Measurements from ENCODE around the gene PIK3C2G. TPM values are rescaled to one million over a fixed set of nuclear protein-coding genes. Genes with fewer than 3 reads are reported as not detected.

The PIK3C2G gene
- total RNA-seq, 1 donor from 2014 or later = not detected

- DNase-seq (ENCODE audit: missing footprints) (no peak), ATAC-seq (no peak)
- intact Hi-C loops (cut with DNase I) = no loop called here
Observed at GRCh38 chr12:18264581-18265075, 3.3 kb downstream of the PIK3C2G start.

GRCh38 chr12:18267427-18268099 lies 6.2 kb downstream of the PIK3C2G start:
- no peak for DNase-seq (ENCODE audit: missing footprints)
- intact Hi-C loops (cut with DNase I) = no loop called here
- ATAC-seq = no peak

- no peak for DNase-seq (ENCODE audit: missing footprints)
- intact Hi-C loops (cut with DNase I) = no loop called here
- ATAC-seq = no peak
Observed at GRCh38 chr12:18270958-18271460, 9.7 kb downstream of the PIK3C2G start.

DNA sequence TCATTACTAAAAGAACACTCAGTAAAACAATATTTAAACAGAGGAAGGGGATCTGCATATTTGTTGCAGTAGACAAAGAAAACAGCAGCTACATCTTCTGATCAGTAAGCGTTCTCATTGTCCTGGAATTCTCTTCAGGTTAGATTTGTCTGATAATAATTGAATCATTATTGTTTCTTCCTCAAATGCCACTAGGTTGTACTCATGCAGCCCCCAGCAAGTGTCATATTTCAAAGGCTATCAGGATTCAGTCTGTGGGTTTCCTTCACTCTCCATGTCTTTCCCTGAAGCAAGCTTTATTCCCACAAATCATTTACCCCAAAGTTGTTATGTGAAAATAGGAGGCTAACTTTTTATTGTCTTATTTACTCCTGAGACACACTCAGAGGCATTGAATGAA lies 14.7 kb downstream of the PIK3C2G start:
- no peak for ATAC-seq
- intact Hi-C loops (cut with DNase I) = no loop called here
- no peak for DNase-seq (ENCODE audit: missing footprints)

GRCh38 chr12:18277196-18277595 lies 15.9 kb downstream of the PIK3C2G start:
- intact Hi-C loops (cut with DNase I) = no loop called here
- ATAC-seq = no peak
- no peak for DNase-seq (ENCODE audit: missing footprints)

- no peak for DNase-seq (ENCODE audit: missing footprints)
- intact Hi-C loops (cut with DNase I) = no loop called here
- no peak for ATAC-seq
Observed at GRCh38 chr12:18280728-18281127, 19.4 kb downstream of the PIK3C2G start.

GRCh38 chr12:18281941-18282340 lies 20.6 kb downstream of the PIK3C2G start:
- DNase-seq (ENCODE audit: missing footprints) (no peak), ATAC-seq (no peak)
- intact Hi-C loops (cut with DNase I) = no loop called here

- peak; percentile 62 for ATAC-seq
- no peak for DNase-seq (ENCODE audit: missing footprints)
- intact Hi-C loops (cut with DNase I) = no loop called here
Observed at GRCh38 chr12:18283831-18284230, 22.5 kb downstream of the PIK3C2G start.

- ATAC-seq (no peak), DNase-seq (ENCODE audit: missing footprints) (no peak)
- intact Hi-C loops (cut with DNase I) = no loop called here
Observed at GRCh38 chr12:18284386-18284785, 23.1 kb downstream of the PIK3C2G start.

DNA sequence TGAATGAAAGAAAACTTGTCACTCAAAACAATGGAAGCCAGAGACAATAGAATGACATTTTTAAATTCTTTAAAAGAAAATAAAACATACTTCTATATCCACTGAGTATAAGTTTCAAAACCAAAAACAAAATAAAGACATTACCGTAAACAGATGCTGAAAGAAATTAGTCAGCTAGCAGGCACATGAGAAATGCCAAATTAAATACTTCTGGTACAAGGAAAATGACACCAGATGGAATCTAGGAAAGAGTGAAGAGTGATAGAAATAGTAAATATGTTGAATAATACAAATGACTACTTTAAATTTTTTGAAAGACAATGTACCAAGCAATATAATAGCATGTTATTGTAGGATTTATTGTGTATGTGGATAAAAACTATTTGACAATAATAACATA lies 23.8 kb downstream of the PIK3C2G start:
- intact Hi-C loops (cut with DNase I) = no loop called here
- ATAC-seq = no peak
- DNase-seq (ENCODE audit: missing footprints) = no peak

DNA sequence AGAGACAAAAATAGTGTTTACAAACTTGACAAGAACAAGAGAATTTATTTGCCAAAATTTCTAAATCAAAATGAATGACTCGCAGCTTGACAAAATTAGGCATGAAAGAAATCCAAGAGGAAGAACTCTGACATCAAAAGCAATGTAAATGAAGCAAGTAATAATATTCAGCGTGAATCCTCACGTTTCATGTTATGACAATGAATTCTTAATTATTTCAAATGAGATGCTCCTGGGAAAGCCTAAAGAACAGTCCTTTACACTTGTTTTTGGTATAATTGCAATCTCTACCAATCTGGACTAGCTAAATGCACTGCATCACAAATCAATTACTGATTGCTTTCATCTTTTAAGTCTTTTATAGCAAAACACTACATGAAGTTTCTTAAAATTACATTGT lies 29.1 kb downstream of the PIK3C2G start:
- no peak for ATAC-seq
- intact Hi-C loops (cut with DNase I) = no loop called here
- DNase-seq (ENCODE audit: missing footprints) = no peak

DNA sequence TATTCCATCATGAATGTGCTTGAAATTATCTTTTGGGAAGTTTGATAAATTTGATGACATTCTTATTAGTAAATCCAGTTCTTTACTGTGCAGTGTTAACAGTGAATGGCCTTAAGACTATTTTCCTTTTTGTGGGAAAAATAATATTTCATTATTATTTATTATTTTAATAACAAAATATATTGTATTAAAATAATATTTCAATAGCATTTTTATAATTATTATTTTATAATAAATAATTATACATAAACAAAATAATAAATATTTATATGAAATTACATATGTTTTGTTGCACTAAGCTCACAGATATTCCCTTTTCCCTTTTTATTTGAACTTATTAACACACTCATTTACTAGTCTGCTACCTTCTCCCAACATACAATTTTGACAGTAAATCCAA lies 33.6 kb downstream of the PIK3C2G start:
- ATAC-seq = no peak
- no peak for DNase-seq (ENCODE audit: missing footprints)
- intact Hi-C loops (cut with DNase I) = no loop called here

- intact Hi-C loops (cut with DNase I) = no loop called here
- ATAC-seq = peak; percentile 54
- no peak for DNase-seq (ENCODE audit: missing footprints)
Observed at GRCh38 chr12:18296201-18296908, 35.0 kb downstream of the PIK3C2G start.

DNA sequence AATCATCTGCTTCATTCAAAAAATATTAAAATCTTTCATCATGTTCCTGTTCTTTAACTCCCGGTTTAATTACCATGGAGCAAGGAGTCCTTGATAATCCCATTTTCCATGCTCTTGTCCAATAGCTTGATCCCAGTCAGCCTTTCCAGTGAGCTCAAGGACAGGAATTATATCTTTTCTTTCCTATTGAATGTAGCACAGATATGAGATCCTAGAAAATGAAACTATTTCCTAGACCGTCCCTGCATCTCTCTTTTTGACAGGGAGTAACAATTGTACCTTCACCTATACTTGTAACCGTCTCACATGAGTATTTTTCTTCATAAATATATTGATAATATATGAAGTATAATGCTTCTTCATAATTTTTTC lies 35.6 kb downstream of the PIK3C2G start:
- intact Hi-C loops (cut with DNase I) = no loop called here
- ATAC-seq = peak; percentile 44

GRCh38 chr12:18297902-18298301 lies 36.6 kb downstream of the PIK3C2G start:
- DNase-seq (ENCODE audit: missing footprints) (no peak), ATAC-seq (no peak)
- intact Hi-C loops (cut with DNase I) = no loop called here

More for the DNA sequence above, 35.6 kb downstream of the PIK3C2G start:
- DNase-seq (ENCODE audit: missing footprints) = no peak

- intact Hi-C loops (cut with DNase I) = no loop called here
- DNase-seq (ENCODE audit: missing footprints) = no peak
- ATAC-seq = no peak
Observed at GRCh38 chr12:18302809-18303430, 41.6 kb downstream of the PIK3C2G start.

DNA sequence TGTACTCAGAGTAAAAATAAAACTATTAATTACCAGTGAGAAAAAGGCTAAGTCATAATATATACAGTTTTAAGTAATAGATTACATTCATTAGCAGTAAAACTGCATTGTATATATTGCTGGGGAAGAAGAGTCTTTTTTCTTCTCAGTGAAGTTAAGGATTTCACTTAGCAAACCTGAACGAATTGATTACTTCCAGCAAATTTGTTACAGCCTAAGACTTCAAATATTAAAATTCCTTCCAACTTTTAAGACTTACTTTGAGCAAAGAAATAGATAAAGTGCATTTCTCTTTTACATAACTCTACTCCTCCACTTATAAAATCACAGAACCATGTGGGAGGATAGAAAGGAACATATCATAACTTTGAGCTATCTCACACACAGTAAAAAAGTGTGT lies 43.3 kb downstream of the PIK3C2G start:
- intact Hi-C loops (cut with DNase I) = no loop called here
- DNase-seq (ENCODE audit: missing footprints) = no peak
- no peak for ATAC-seq

DNA sequence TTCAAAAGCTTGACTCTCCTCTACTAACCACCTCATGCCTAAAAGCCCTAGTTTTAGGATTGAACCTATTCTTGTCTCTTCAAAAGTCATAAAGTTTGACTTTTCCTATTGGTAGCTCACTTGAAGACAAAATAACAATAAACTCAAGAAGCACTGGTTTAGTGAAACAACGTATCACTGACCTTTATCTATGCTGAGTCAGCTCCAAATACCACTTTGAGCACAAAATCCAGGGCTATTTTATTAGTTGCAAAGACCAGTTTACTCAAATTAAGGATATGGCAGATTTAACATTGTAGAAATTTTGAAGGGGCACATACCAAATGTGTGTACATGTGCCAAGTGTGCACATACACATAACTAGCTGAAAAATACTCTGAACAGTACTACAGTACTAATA lies 45.0 kb downstream of the PIK3C2G start:
- intact Hi-C loops (cut with DNase I) = no loop called here
- ATAC-seq = no peak
- no peak for DNase-seq (ENCODE audit: missing footprints)

GRCh38 chr12:18313306-18313705 lies 52.0 kb downstream of the PIK3C2G start:
- intact Hi-C loops (cut with DNase I) = no loop called here
- ATAC-seq = no peak
- DNase-seq (ENCODE audit: missing footprints) = no peak
